Activated T-helper 9 cell treated with anti-CD3 and anti-CD28 coated beads, Interleukin-2, amount 50 U/mL, for 16 hours (primary cell): Measurements from ENCODE around the gene LTO1.

Experiments
- DNase-seq: peaks from one replicate; pipeline ENCODE4 v3.0.0-alpha.2; 2020; ENCODE audit warnings: low read depth

The LTO1 gene

GRCh38 chr11:69674886-69675714 lies at the start of gene LTO1:
Gene LTO1, minus strand, starts transcription at chr11:69675353. Its CDS starts 114 bp downstream, at chr11:69675239.
- DNase-seq = peak; percentile 92

GRCh38 chr11:69721745-69722144 lies 46.6 kb upstream of the LTO1 start:
- DNase-seq = no peak

GRCh38 chr11:69721106-69721505 lies 46.0 kb upstream of the LTO1 start:
- DNase-seq = no peak

GRCh38 chr11:69718912-69719311 lies 43.8 kb upstream of the LTO1 start:
- DNase-seq = no peak

- no peak for DNase-seq
Measured at GRCh38 chr11:69718147-69718546, 43.0 kb upstream of the LTO1 start.

- DNase-seq = no peak
Measured at GRCh38 chr11:69716891-69717747, 42.0 kb upstream of the LTO1 start.

- no peak for DNase-seq
Measured at GRCh38 chr11:69716099-69716498, 40.9 kb upstream of the LTO1 start.

- DNase-seq = no peak
Measured at GRCh38 chr11:69715446-69715845, 40.3 kb upstream of the LTO1 start.

GRCh38 chr11:69711822-69712801 lies 37.0 kb upstream of the LTO1 start:
- no peak for DNase-seq

GRCh38 chr11:69708736-69709401 lies 33.7 kb upstream of the LTO1 start:
- DNase-seq = no peak

- no peak for DNase-seq
Measured at GRCh38 chr11:69707176-69707575, 32.0 kb upstream of the LTO1 start.

GRCh38 chr11:69705901-69706787 lies 31.0 kb upstream of the LTO1 start:
- DNase-seq = no peak

- DNase-seq = no peak
Measured at GRCh38 chr11:69705351-69705811, 30.2 kb upstream of the LTO1 start.

GRCh38 chr11:69704508-69705253 lies 29.5 kb upstream of the LTO1 start:
- DNase-seq = no peak

GRCh38 chr11:69703768-69704507 lies 28.8 kb upstream of the LTO1 start, which contains the start of gene FGF19:
Gene FGF19, minus strand, starts transcription at chr11:69704022. Its CDS starts 146 bp downstream, at chr11:69703876.
- DNase-seq = no peak

- no peak for DNase-seq
Measured at GRCh38 chr11:69703453-69703767, 28.3 kb upstream of the LTO1 start.

- DNase-seq = no peak
Measured at GRCh38 chr11:69702769-69703452, 27.8 kb upstream of the LTO1 start.

GRCh38 chr11:69702239-69702691 lies 27.1 kb upstream of the LTO1 start:
- DNase-seq = no peak
